Vagina (tissue), 2 donors: ENCODE results near the gene SCN5A.

Experiments
- POLR2A ChIP-seq, 2 donors: fragments of 450-650 bp; IDR thresholded peaks; one replicate each; pipeline ENCODE4 v1.6.1; 2017; ENCODE audit warnings: antibody characterized with exemption in 2 of 2, mild to moderate bottlenecking in 2 of 2, moderate library complexity in 2 of 2
- TF ChIP-seq, protein P1 (sequence below), 3 experiments: fragments of 450-650 bp in 2 of 3; fragments of 200-600 bp in 1 of 3; sonication (generic) in 1 of 3; IDR thresholded peaks; one replicate each; pipeline ENCODE4 v1.5.1; 2017 to 2019; ENCODE audit warnings: antibody characterized with exemption in 3 of 3, mild to moderate bottlenecking in 2 of 3, moderate library complexity in 2 of 3

DNA sequence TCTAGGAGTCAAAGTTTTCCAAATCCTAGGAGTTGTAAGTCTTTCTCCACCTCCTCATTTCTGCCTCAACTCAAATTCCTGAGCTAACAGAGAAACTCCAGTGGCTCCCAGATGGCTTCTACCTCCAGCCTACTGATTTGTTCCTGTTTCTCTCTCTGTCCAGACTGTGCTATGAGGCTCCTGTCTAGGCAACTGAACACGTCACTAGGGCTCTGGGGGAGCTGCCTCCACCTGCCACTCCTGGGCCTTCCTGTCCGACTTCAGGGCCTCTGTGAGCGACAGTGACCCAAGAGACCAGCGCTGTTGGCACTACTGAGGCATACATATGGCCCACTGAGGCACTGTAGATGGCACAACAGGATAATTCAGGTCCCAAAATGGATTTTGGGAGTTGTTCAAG lies 82.0 kb downstream of the SCN5A start:
- TF ChIP-seq, protein P1, sequence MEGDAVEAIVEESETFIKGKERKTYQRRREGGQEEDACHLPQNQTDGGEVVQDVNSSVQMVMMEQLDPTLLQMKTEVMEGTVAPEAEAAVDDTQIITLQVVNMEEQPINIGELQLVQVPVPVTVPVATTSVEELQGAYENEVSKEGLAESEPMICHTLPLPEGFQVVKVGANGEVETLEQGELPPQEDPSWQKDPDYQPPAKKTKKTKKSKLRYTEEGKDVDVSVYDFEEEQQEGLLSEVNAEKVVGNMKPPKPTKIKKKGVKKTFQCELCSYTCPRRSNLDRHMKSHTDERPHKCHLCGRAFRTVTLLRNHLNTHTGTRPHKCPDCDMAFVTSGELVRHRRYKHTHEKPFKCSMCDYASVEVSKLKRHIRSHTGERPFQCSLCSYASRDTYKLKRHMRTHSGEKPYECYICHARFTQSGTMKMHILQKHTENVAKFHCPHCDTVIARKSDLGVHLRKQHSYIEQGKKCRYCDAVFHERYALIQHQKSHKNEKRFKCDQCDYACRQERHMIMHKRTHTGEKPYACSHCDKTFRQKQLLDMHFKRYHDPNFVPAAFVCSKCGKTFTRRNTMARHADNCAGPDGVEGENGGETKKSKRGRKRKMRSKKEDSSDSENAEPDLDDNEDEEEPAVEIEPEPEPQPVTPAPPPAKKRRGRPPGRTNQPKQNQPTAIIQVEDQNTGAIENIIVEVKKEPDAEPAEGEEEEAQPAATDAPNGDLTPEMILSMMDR (IDR thresholded peaks at IDR 0.05), result no peak
- TF ChIP-seq POLR2A (IDR thresholded peaks at IDR 0.05), result no peak
